Heart left ventricle (tissue), 16 donors: ENCODE measurements around the gene C22orf31. TPM values are rescaled to one million over a fixed set of nuclear protein-coding genes. Genes with fewer than 3 reads are reported as not detected.

Experiments
- ATAC-seq, 4 donors: fragments of 200-7000 bp; cut with Tn5 transposase; one replicate each; pipeline ENCODE4 v1.9.1; 2020 to 2022; ENCODE audit warnings: moderate library complexity in 4 of 4, mild to moderate bottlenecking in 3 of 4, moderate number of reproducible peaks in 1 of 4
- DNase-seq, 5 donors: peaks; one replicate each; pipeline ENCODE4 v3.0.0-alpha.2; 2020
- H3K27ac ChIP-seq, 12 donors: fragments of 200-600 bp; sonication (generic) in 4 of 12; one replicate each; pipeline versions ENCODE4 v1.5.0 to v1.8.0; 2016 to 2022; ENCODE audit warnings: mild to moderate bottlenecking in 2 of 12
- H3K27me3 ChIP-seq, 9 donors: fragments of 200-600 bp; sonication (generic) in 2 of 9; one replicate each; pipeline versions ENCODE4 v1.5.1 to v1.8.0; 2016 to 2022; ENCODE audit warnings: mild to moderate bottlenecking in 3 of 9
- H3K36me3 ChIP-seq, 9 donors: fragments of 200-600 bp; sonication (generic) in 2 of 9; one replicate each; pipeline versions ENCODE4 v1.5.0 to v1.8.0; 2018 to 2022; ENCODE audit warnings: mild to moderate bottlenecking in 2 of 9
- H3K4me1 ChIP-seq, 12 donors: fragments of 200-600 bp; sonication (generic) in 4 of 12; one replicate each; pipeline versions ENCODE4 v1.5.0 to v1.8.0; 2016 to 2022; ENCODE audit warnings: mild to moderate bottlenecking in 3 of 12
- H3K4me3 ChIP-seq, 12 donors: fragments of 200-600 bp; sonication (generic) in 4 of 12; one replicate each; pipeline versions ENCODE4 v1.5.0 to v1.8.0; 2017 to 2022; ENCODE audit warnings: mild to moderate bottlenecking in 9 of 12, moderate library complexity in 4 of 12
- H3K9me3 ChIP-seq, 12 donors: fragments of 200-600 bp; sonication (generic) in 4 of 12; one replicate each; pipeline versions ENCODE4 v1.5.0 to v1.8.0; 2016 to 2022; ENCODE audit warnings: mild to moderate bottlenecking in 1 of 12
- CTCF ChIP-seq, 12 donors: fragments of 200-600 bp; sonication (generic) in 4 of 12; IDR thresholded peaks; one replicate each; pipeline versions ENCODE4 v1.5.0 to v1.8.0; 2018 to 2022; ENCODE audit warnings: antibody characterized with exemption in 12 of 12, mild to moderate bottlenecking in 5 of 12
- POLR2A ChIP-seq, 2 donors: fragments of 450-650 bp; IDR thresholded peaks; one replicate each; pipeline ENCODE4 v1.6.1; 2017; ENCODE audit warnings: antibody characterized with exemption in 2 of 2, mild to moderate bottlenecking in 2 of 2, moderate library complexity in 2 of 2
- WGBS, 4 donors: extraction: QIAGEN DNeasy Blood & Tissue Kit in 2 of 4; methylation state at CpG; one replicate each; pipeline versions ENCODE4 v1.1.5 to v1.1.7; 2013 to 2018; 5-methylcytosine and 5-hydroxymethylcytosine counted together
- intact Hi-C, 10 donors: fragments of 100-400 bp; cut with DNase I; formaldehyde crosslinking; loops; one replicate each; pipeline versions ENCODE4 v1.11.1 to v1.14.2; 2022
- polyA plus RNA-seq, 2 donors: library from polyadenylated mRNA; stranded (reverse); fragments of 200-250 nt; gene quantifications; one replicate each; pipeline ENCODE4 v1.2.3, GENCODE V29; 2013
- total RNA-seq, 9 donors: library from RNA; depleted of rRNA in 2 of 9; stranded (reverse); fragments of >200 nt in 2 of 9; fragmentation: NEBNext Ultra II Directional in 3 of 9; extraction: Animal tissue kit (Norgen Biotek cat#: 25700) in 3 of 9; gene quantifications; one replicate each; pipeline versions ENCODE4 v1.1.0 to v1.2.4, GENCODE V29; 2016 to 2023
- donor health status: ischemic (EF 13 %, LVEDD 7.1; RV severe dilation, severe dysfunction).
- donor health status: healthy with polysubstance abuse.
- donor health status: DM: no; HTN: yes; CAD: no.
- donor health status: DM: no; HTN: no; CAD: no.
- donor health status: ischemic (EF 25% LVEDD 6.9; RV normal size, moderate dysfunction).
- donor health status: ischemic (EF 25% LVEDD 5.7; RV mildly dilated, moderate dysfunction).
- donor health status: healthy.
- donor health status: DM: yes; HTN: yes; CAD: no.
- donor health status: ischemic (EF 35%, LVEDD 5.7; RV mildly dilated, moderate dysfunction).
- donor health status: nonischemic (EF 11% LVEDD 7.7; RV severe dilation, severe dysfunction).
- donor health status: DM: yes; HTN: yes; CAD: no.
- donor health status: PGD.
- donor health status: ischemic (EF 29% LVEDD 5.4; RV normal size, mild dysfunction).
- donor health status: nonischemic (EF 23%, LVEDD 6.1; RV moderate dilation, normal function).

Gene C22orf31
- total and polyA plus RNA-seq, 11 donors = 0.40 TPM; not detected in 10

GRCh38 chr22:29032584-29032983 is 29.0 kb downstream of the C22orf31 start:
- Histone ChIP-seq H3K4me3 (no peak overlapping the region), H3K27me3 (peaks cover 0 to 8% (median 0%) of the 10 kb centered on the region in 9 donors), H3K27ac (peak overlapping the region in 5 of 12 donors; percentile 72 to 85 (median 79)), H3K36me3 (no peaks in the 10 kb centered on the region), H3K9me3 (no peaks in the 10 kb centered on the region), H3K4me1 (peaks cover 0 to 30% (median 15%) of the 10 kb centered on the region in 12 donors)
- TF ChIP-seq POLR2A (IDR thresholded peaks at IDR 0.05) (no peak), CTCF (IDR thresholded peaks at IDR 0.05) (no peak)
- no peak for ATAC-seq
- WGBS, 4 donors = 81 to 89% (median 87%) methylated on average over 2 of the region's 2 CpGs
- intact Hi-C loops = loop anchor here in 4 of 10 donors (10.0 kb wide), 2 partner anchors 148 to 428 kb away; partner anchors contain the start of gene ZNRF3 (in 3 of the 4)
- DNase-seq = no peak

GRCh38 chr22:29032014-29032475 is 29.6 kb downstream of the C22orf31 start:
- intact Hi-C loops = loop anchor here in 4 of 10 donors (10.0 kb wide), 2 partner anchors 147 to 427 kb away; partner anchors contain the start of gene ZNRF3 (in 3 of the 4)
- peaks cover 0 to 8% (median 0%) of the 10 kb centered on the region in 9 donors for H3K27me3 ChIP-seq
- ATAC-seq = no peak
- no peaks in the 10 kb centered on the region for H3K36me3 ChIP-seq
- H3K4me3 ChIP-seq = no peak overlapping the region
- H3K27ac ChIP-seq = peak overlapping the region; percentile 8 to 85 (median 74)
- H3K4me1 ChIP-seq = peaks cover 0 to 30% (median 15%) of the 10 kb centered on the region in 12 donors
- no peak for DNase-seq
- TF ChIP-seq CTCF (IDR thresholded peaks at IDR 0.05) = no peak
- no peak for TF ChIP-seq POLR2A (IDR thresholded peaks at IDR 0.05)
- 80 to 86% (median 85%) methylated on average over 6 to 8 of the region's 8 CpGs for WGBS, 4 donors
- H3K9me3 ChIP-seq = no peaks in the 10 kb centered on the region

GRCh38 chr22:29031227-29032011 is 30.2 kb downstream of the C22orf31 start:
- Histone ChIP-seq H3K4me1 (peaks cover 0 to 30% (median 15%) of the 10 kb centered on the region in 12 donors), H3K36me3 (no peaks in the 10 kb centered on the region), H3K27ac (peak overlapping the region; percentile 8 to 85 (median 74)), H3K27me3 (peaks cover 0 to 8% (median 0%) of the 10 kb centered on the region in 9 donors), H3K4me3 (peak overlapping the region in 10 of 12 donors; percentile 34 to 60 (median 56)), H3K9me3 (no peaks in the 10 kb centered on the region)
- ATAC-seq (peak; percentile 59 to 85 (median 84)), DNase-seq (peak in 4 of 5 donors; percentile 39 to 69 (median 50))
- intact Hi-C loops = loop anchor here in 4 of 10 donors (2.0 to 10.0 kb wide), 3 partner anchors 113 to 427 kb away; partner anchors contain the start of gene ZNRF3 (in 3 of the 4)
- no peak for TF ChIP-seq POLR2A (IDR thresholded peaks at IDR 0.05)
- TF ChIP-seq CTCF (IDR thresholded peaks at IDR 0.05) = peak in 2 of 12 donors; percentile 7 to 9
- 47 to 59% (median 53%) methylated on average over 18 of the region's 18 CpGs for WGBS, 4 donors
